ENCODE results near the gene PEX11B.

PEX11B gene

GRCh38 chr1:145912128-145912641 lies 6.3 kb downstream of the PEX11B start:
- Histone ChIP-seq H3K27me3 (replicated peaks; ENCODE audit: insufficient read depth, low read length) (no peaks in the 10 kb centered on the region), H3K79me2 (ENCODE audit: low read length) (no peaks in the 10 kb centered on the region; the same call in 1 of the 2 replicates), H3F3A (ENCODE audit: insufficient read depth, low read length) (no peaks in the 10 kb centered on the region), H3K9ac (ENCODE audit: low read length) (no peak overlapping the region), H2AFZ (ENCODE audit: low read length) (no peak overlapping the region), H3K27ac (ENCODE audit: low read length) (no peak overlapping the region), H3K4me1 (ENCODE audit: low read length) (no peaks in the 10 kb centered on the region), H3K36me3 (replicated peaks; ENCODE audit: insufficient read depth, low read length) (no peaks in the 10 kb centered on the region), H3K4me2 (ENCODE audit: low read depth, low read length) (no peak overlapping the region), H3K4me3 (ENCODE audit: low read length) (no peak overlapping the region), H3K9me2 (replicated peaks; ENCODE audit: insufficient read depth, low read length) (no peaks in the 10 kb centered on the region), H3K9me3 (replicated peaks; ENCODE audit: insufficient read depth, low read length) (no peaks in the 10 kb centered on the region), H4K20me1 (ENCODE audit: insufficient read depth, low read length) (no peaks in the 10 kb centered on the region)
- no peak for TF ChIP-seq EZH2phosphoT487 (IDR thresholded peaks at IDR 0.05; ENCODE audit: low read length)
- TF ChIP-seq EZH2 (optimal IDR thresholded peaks at IDR 0.05; ENCODE audit: low read depth, low read length) = no peak
- no peak for TF ChIP-seq CTCF (IDR thresholded peaks at IDR 0.05; ENCODE audit: low read length)
- DNase-seq = no peak

- Histone ChIP-seq H3K9ac (ENCODE audit: low read length) (no peak overlapping the region), H3K27me3 (replicated peaks; ENCODE audit: insufficient read depth, low read length) (no peaks in the 10 kb centered on the region), H3K4me1 (ENCODE audit: low read length) (no peaks in the 10 kb centered on the region), H3K9me3 (replicated peaks; ENCODE audit: insufficient read depth, low read length) (no peaks in the 10 kb centered on the region), H3K9me2 (replicated peaks; ENCODE audit: insufficient read depth, low read length) (no peaks in the 10 kb centered on the region), H3K4me3 (ENCODE audit: low read length) (no peak overlapping the region), H3K79me2 (ENCODE audit: low read length) (no peaks in the 10 kb centered on the region), H3F3A (ENCODE audit: insufficient read depth, low read length) (no peaks in the 10 kb centered on the region), H3K27ac (ENCODE audit: low read length) (no peak overlapping the region), H3K36me3 (replicated peaks; ENCODE audit: insufficient read depth, low read length) (no peaks in the 10 kb centered on the region), H2AFZ (ENCODE audit: low read length) (no peak overlapping the region), H3K4me2 (ENCODE audit: low read depth, low read length) (no peak overlapping the region), H4K20me1 (ENCODE audit: insufficient read depth, low read length) (no peaks in the 10 kb centered on the region)
- DNase-seq = no peak
- TF ChIP-seq EZH2phosphoT487 (IDR thresholded peaks at IDR 0.05; ENCODE audit: low read length) (no peak), CTCF (IDR thresholded peaks at IDR 0.05; ENCODE audit: low read length) (no peak), EZH2 (optimal IDR thresholded peaks at IDR 0.05; ENCODE audit: low read depth, low read length) (no peak)
Observed at GRCh38 chr1:145908653-145909052, 9.9 kb downstream of the PEX11B start.

- Histone ChIP-seq H3K9ac (ENCODE audit: low read length) (no peak overlapping the region), H3K27ac (ENCODE audit: low read length) (no peak overlapping the region), H3K4me1 (ENCODE audit: low read length) (no peaks in the 10 kb centered on the region), H3K27me3 (replicated peaks; ENCODE audit: insufficient read depth, low read length) (no peaks in the 10 kb centered on the region), H3K9me2 (replicated peaks; ENCODE audit: insufficient read depth, low read length) (no peaks in the 10 kb centered on the region), H2AFZ (ENCODE audit: low read length) (no peak overlapping the region), H3K4me2 (ENCODE audit: low read depth, low read length) (no peak overlapping the region), H4K20me1 (ENCODE audit: insufficient read depth, low read length) (no peaks in the 10 kb centered on the region), H3F3A (ENCODE audit: insufficient read depth, low read length) (no peaks in the 10 kb centered on the region), H3K9me3 (replicated peaks; ENCODE audit: insufficient read depth, low read length) (no peaks in the 10 kb centered on the region), H3K4me3 (ENCODE audit: low read length) (no peak overlapping the region), H3K79me2 (ENCODE audit: low read length) (no peaks in the 10 kb centered on the region), H3K36me3 (replicated peaks; ENCODE audit: insufficient read depth, low read length) (no peaks in the 10 kb centered on the region)
- no peak for DNase-seq
- TF ChIP-seq EZH2 (optimal IDR thresholded peaks at IDR 0.05; ENCODE audit: low read depth, low read length) (no peak), CTCF (IDR thresholded peaks at IDR 0.05; ENCODE audit: low read length) (no peak)
Observed at GRCh38 chr1:145906954-145907753, 11.4 kb downstream of the PEX11B start.

Measured in MM.1S (cell line).